KOPT-K1 (cell line): ENCODE data around the gene GBP7.
"Not testable (repeated sequence)": the region's sequence is repeated elsewhere in the genome, so short reads cannot be mapped to it uniquely, and the experiment has no call there.

ENCODE experiments used
- H3K27ac ChIP-seq: fragments of 200-600 bp; sonication (generic); 2 replicates; pipeline ENCODE4 v1.5.1; 2016; ENCODE audit warnings: antibody characterized with exemption, mild to moderate bottlenecking, low read depth, low read length; ENCODE audit not compliant: poor library complexity, severe bottlenecking
- H3K36me3 ChIP-seq: fragments of 200-600 bp; sonication (generic); 2 replicates; pipeline ENCODE4 v1.5.1; 2017; ENCODE audit warnings: antibody characterized with exemption, mild to moderate bottlenecking, low read length, moderate library complexity; ENCODE audit not compliant: insufficient read depth
- H3K9me3 ChIP-seq: fragments of 200-600 bp; sonication (generic); 2 replicates; pipeline ENCODE4 v1.5.1; 2017; ENCODE audit warnings: antibody characterized with exemption, low read length, mild to moderate bottlenecking; ENCODE audit not compliant: insufficient read depth, poor library complexity, severe bottlenecking

The GBP7 gene

GRCh38 chr1:89147678-89148658, 27.8 kb downstream of the GBP7 start:
- Histone ChIP-seq H3K36me3 (no peaks in the 10 kb centered on the region), H3K27ac (no peak overlapping the region), H3K9me3 (no peaks in the 10 kb centered on the region)

GRCh38 chr1:89146721-89147120, 29.1 kb downstream of the GBP7 start:
- Histone ChIP-seq H3K9me3 (no peaks in the 10 kb centered on the region), H3K36me3 (no peaks in the 10 kb centered on the region), H3K27ac (no peak overlapping the region)

- H3K27ac ChIP-seq: no peak overlapping the region
- H3K36me3 ChIP-seq: no peaks in the 10 kb centered on the region
- H3K9me3 ChIP-seq: peaks cover under 1% of the 10 kb centered on the region
These were observed 32.3 kb downstream of the GBP7 start for GRCh38 chr1:89143484-89143883.

- peaks cover 6% of the 10 kb centered on the region for H3K9me3 ChIP-seq
- H3K36me3 ChIP-seq: no peaks in the 10 kb centered on the region
- no peak overlapping the region for H3K27ac ChIP-seq
These were observed 33.6 kb downstream of the GBP7 start for GRCh38 chr1:89142160-89142559.

- Histone ChIP-seq H3K36me3 (no peaks in the 10 kb centered on the region), H3K27ac (no peak overlapping the region), H3K9me3 (peaks cover 6% of the 10 kb centered on the region)
These were observed 42.1 kb downstream of the GBP7 start for GRCh38 chr1:89133747-89134146.

- no peaks in the 10 kb centered on the region for H3K9me3 ChIP-seq
- no peak overlapping the region for H3K27ac ChIP-seq
- H3K36me3 ChIP-seq: no peaks in the 10 kb centered on the region
These were observed 45.1 kb downstream of the GBP7 start for GRCh38 chr1:89130716-89131115.

GRCh38 chr1:89129911-89130310, 45.9 kb downstream of the GBP7 start:
- no peaks in the 10 kb centered on the region for H3K9me3 ChIP-seq
- no peaks in the 10 kb centered on the region for H3K36me3 ChIP-seq
- no peak overlapping the region for H3K27ac ChIP-seq

- peak overlapping the region; percentile 81 for H3K27ac ChIP-seq
- not testable (repeated sequence) for H3K9me3 ChIP-seq, H3K36me3 ChIP-seq
These were observed 47.8 kb downstream of the GBP7 start for GRCh38 chr1:89128003-89128458.

- H3K36me3 ChIP-seq, H3K9me3 ChIP-seq, H3K27ac ChIP-seq: not testable (repeated sequence)
These were observed 48.9 kb downstream of the GBP7 start for GRCh38 chr1:89126602-89127565.

GRCh38 chr1:89125913-89126580, 49.8 kb downstream of the GBP7 start, which contains the start of gene GBP2:
Gene GBP2, minus strand, starts transcription at chr1:89126114. Its CDS starts 4,148 bp downstream, at chr1:89121966.
- H3K36me3 ChIP-seq: no peaks in the 10 kb centered on the region
- no peak within 1 kb of the TSS for H3K27ac ChIP-seq
- H3K9me3 ChIP-seq: no peaks in the 10 kb centered on the region

- H3K9me3 ChIP-seq: no peaks in the 10 kb centered on the region
- H3K27ac ChIP-seq: no peak overlapping the region
- H3K36me3 ChIP-seq: no peaks in the 10 kb centered on the region
These were observed 50.4 kb downstream of the GBP7 start for GRCh38 chr1:89125240-89125912.

- Histone ChIP-seq H3K27ac (no peak overlapping the region), H3K9me3 (no peaks in the 10 kb centered on the region), H3K36me3 (no peaks in the 10 kb centered on the region)
These were observed 54.2 kb downstream of the GBP7 start for GRCh38 chr1:89121641-89122040.

GRCh38 chr1:89114662-89115061, 61.1 kb downstream of the GBP7 start:
- no peak overlapping the region for H3K27ac ChIP-seq

More at GRCh38 chr1:89114662-89115061, 61.1 kb downstream of the GBP7 start:
- Histone ChIP-seq H3K36me3 (no peaks in the 10 kb centered on the region), H3K9me3 (no peaks in the 10 kb centered on the region)
